ENCODE results near the gene RUSF1.
A peak's percentile ranks its signal among the peaks of the same experiment; 100 is the strongest.

The RUSF1 gene

DNA sequence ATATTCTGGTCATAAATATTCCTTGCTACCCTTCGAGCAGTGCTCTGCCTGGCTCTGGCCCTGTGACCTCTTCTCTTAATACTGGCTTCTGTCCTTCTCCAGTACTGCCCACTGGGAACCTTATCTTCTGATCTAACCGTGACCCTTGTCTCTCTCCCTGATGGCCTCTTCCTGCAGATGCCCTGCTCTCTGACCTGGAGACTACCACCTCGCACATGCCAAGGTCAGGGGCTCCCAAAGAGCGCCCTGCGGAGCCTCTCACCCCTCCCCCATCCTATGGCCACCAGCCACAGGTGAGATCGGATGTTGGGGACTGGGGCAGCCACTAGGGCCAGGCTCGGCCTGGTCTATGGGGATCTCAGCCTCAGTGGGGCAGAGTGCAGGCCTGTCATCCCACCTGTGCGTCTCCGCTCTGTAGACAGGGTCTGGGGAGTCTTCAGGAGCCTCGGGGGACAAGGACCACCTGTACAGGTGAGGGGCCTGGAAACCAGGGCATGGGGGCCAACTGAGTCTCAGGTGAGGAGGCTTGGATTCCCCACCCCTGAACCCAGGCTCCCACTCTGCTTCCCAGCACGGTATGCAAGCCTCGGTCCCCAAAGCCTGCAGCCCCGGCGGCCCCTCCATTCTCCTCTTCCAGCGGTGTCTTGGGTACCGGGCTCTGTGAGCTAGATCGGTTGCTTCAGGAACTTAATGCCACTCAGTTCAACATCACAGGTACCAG, 34.8 kb downstream of the RUSF1 start:
- no peaks in the 10 kb centered on the region for H3K36me3 ChIP-seq (ENCODE audit: control insufficient read depth, low read depth, low read length)
- H3K4me3 ChIP-seq (ENCODE audit: low read length), result no peak overlapping the region
- H3K9ac ChIP-seq (ENCODE audit: low read length), result no peak overlapping the region
- H3K27me3 ChIP-seq (ENCODE audit: control insufficient read depth, insufficient read depth, low read length), result peaks cover 30% of the 10 kb centered on the region
- H3K4me1 ChIP-seq (ENCODE audit: control insufficient read depth, low read depth, low read length), result peaks cover 4% of the 10 kb centered on the region
- no peak overlapping the region for H3K27ac ChIP-seq (ENCODE audit: low read length)
- no peaks in the 10 kb centered on the region for H3K9me3 ChIP-seq (ENCODE audit: control insufficient read depth, low read depth, low read length)

DNA sequence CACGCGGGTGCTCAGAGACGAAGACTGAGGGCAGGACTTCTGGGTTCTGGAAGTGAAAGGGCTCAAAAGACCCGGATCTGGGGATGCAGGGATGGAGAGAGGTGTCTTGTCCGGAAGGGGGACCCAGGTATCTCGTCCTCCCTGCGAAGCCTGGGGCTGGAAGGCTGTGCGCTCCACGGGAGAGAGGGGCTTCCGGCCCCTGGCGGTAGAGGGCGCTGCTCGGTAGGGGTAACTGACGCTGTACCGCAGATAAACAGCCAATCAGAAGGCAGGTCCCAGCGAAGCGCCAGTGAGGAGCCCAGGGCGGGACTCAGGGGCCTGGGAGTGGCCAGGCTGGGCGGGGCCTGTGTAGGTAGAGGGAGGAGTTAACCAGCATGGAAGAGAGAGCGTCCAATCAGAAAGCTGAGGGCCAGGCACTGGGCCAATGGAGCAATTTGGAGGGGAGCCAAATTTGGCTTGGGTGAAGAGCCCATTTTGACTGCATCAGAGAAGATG, 35.4 kb downstream of the RUSF1 start:
- Histone ChIP-seq H3K9me3 (ENCODE audit: control insufficient read depth, low read depth, low read length) (no peaks in the 10 kb centered on the region), H3K4me1 (ENCODE audit: control insufficient read depth, low read depth, low read length) (peaks cover 4% of the 10 kb centered on the region), H3K4me3 (ENCODE audit: low read length) (peak overlapping the region; percentile 60), H3K27ac (ENCODE audit: low read length) (no peak overlapping the region), H3K36me3 (ENCODE audit: control insufficient read depth, low read depth, low read length) (no peaks in the 10 kb centered on the region), H3K9ac (ENCODE audit: low read length) (peak overlapping the region; percentile 20), H3K27me3 (ENCODE audit: control insufficient read depth, insufficient read depth, low read length) (peaks cover 30% of the 10 kb centered on the region)

DNA sequence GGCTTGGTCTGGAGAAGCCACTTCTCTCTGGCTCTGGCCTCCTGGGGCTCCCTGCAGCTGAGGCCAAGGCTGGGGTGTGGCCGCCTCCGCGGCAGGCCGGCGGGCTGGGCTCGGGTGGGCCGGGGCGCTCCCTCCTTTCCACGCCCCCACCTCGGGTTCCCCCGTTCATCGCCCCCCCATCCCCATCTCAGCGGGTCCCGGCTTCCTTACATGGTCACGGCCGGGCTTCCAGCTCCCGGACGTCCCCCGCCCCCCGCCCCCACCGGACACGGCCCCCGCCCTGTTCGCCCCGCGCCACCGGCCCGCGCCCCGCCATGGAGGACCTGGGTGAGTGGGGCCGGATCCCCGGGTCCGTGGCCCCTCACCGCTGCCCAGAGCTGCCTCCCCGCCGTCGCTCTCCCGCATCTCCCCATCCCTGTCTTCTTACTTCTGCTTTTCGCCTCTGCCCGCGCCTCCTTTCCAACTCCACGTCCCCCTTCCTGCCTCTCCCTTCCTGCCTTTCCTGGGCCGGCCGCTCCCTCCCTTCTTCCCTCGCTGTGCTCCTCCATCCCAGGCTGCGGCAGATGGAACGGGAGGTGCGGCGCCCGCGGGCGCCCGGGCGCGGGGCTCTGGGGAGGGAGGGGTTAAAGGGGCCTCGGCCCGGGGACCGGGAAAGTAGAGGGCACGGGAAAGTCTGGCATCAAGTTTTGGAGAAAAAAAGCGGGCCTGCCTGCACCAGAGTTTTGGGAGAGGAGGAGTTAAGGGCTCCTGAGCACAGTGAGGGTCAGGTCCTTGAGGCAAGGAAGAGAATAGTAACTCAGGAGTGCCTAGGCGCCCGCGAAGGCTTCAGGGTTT, 36.1 kb downstream of the RUSF1 start, which contains the start of gene TGFB1I1:
Gene TGFB1I1, plus strand, starts transcription at position 278 of the 834 bp plus-strand sequence. Its CDS starts 37 bp downstream, at position 315.
- peaks cover 4% of the 10 kb centered on the region for H3K4me1 ChIP-seq (ENCODE audit: control insufficient read depth, low read depth, low read length)
- H3K9me3 ChIP-seq (ENCODE audit: control insufficient read depth, low read depth, low read length), result no peaks in the 10 kb centered on the region
- H3K27ac ChIP-seq (ENCODE audit: low read length), result no peak within 1 kb of the TSS
- H3K4me3 ChIP-seq (ENCODE audit: low read length), result peak within 1 kb of the TSS; percentile 60
- no peaks in the 10 kb centered on the region for H3K36me3 ChIP-seq (ENCODE audit: control insufficient read depth, low read depth, low read length)
- peaks cover 30% of the 10 kb centered on the region for H3K27me3 ChIP-seq (ENCODE audit: control insufficient read depth, insufficient read depth, low read length)
- peak within 1 kb of the TSS; percentile 20 for H3K9ac ChIP-seq (ENCODE audit: low read length)

DNA sequence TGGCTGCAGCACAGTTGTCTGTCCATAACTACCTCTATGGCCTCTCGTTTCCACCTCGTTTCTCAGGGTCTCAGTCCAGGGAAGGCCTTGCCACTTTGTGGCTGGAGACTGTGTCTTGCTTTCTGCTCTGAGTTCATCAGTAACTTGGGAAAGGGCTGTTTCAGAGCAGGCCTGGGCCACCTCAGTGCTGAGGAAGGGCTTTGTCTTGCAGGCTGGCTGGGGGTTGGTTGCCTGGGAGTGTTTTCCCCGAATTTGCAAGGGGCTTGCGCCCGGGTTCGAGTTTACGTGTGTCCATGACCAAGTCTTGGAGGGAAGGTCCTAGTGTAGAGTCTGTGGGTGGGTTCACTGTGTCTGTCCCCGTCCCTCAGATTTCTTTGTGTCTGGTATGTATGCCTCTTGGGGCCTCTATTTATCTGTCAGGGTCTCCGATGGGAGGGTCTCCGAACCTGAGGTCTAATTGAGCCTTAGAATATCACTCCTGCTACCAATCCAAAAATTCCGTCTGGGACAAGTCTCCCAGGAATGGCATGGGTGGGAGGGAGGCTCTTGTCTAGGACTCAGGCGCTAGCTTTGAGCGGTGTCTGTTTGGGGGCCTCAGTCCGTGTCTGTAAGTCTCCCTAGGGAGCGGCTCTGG, 36.8 kb downstream of the RUSF1 start:
- Histone ChIP-seq H3K36me3 (ENCODE audit: control insufficient read depth, low read depth, low read length) (no peaks in the 10 kb centered on the region), H3K27ac (ENCODE audit: low read length) (no peak overlapping the region), H3K9me3 (ENCODE audit: control insufficient read depth, low read depth, low read length) (no peaks in the 10 kb centered on the region), H3K27me3 (ENCODE audit: control insufficient read depth, insufficient read depth, low read length) (peaks cover 30% of the 10 kb centered on the region), H3K4me1 (ENCODE audit: control insufficient read depth, low read depth, low read length) (peaks cover 4% of the 10 kb centered on the region), H3K9ac (ENCODE audit: low read length) (peak overlapping the region; percentile 19), H3K4me3 (ENCODE audit: low read length) (peak overlapping the region; percentile 60)

DNA sequence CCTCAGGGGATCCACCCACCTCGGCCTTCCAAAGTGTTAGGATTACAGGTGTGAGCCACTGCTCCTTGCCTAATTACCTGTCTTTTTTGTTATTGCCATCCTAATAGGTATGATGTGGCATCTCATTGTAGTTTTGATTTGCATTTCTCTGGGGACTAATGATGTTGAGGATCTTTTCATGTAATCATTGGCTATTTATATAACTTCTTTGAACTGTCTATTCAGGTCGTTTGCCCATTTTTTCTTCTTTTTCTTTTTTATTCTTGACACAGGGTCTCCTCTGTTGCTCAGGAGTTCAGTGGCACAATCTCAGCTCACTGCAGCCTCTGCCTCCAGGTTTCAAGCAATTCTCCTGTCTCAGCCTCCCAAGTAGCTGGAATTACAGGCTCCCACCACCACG, 37.6 kb downstream of the RUSF1 start:
- Histone ChIP-seq H3K27me3 (ENCODE audit: control insufficient read depth, insufficient read depth, low read length) (peaks cover 26% of the 10 kb centered on the region), H3K9ac (ENCODE audit: low read length) (no peak overlapping the region), H3K27ac (ENCODE audit: low read length) (no peak overlapping the region), H3K9me3 (ENCODE audit: control insufficient read depth, low read depth, low read length) (no peaks in the 10 kb centered on the region), H3K36me3 (ENCODE audit: control insufficient read depth, low read depth, low read length) (no peaks in the 10 kb centered on the region), H3K4me3 (ENCODE audit: low read length) (no peak overlapping the region), H3K4me1 (ENCODE audit: control insufficient read depth, low read depth, low read length) (peaks cover 4% of the 10 kb centered on the region)

DNA sequence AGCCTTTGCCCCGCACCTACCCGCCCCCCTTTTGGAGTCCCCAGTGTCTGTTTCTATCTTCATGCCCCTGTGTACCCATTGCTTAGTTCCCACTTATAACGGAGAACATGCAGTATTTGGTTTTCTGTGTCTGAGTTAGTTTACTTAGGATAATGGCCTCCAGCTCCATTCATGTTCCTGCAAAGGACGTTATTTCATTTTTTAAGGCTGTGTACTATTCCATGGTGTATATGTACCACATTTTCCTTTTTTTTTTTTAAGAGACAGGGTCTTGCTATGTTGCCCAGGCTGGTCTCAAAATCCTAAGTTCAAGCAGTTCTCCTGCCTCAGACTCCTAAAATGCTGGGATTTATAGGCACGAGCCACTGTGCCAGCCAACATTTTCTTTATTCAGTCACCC, 40.3 kb downstream of the RUSF1 start:
- Histone ChIP-seq H3K27me3 (ENCODE audit: control insufficient read depth, insufficient read depth, low read length) (peaks cover 15% of the 10 kb centered on the region), H3K36me3 (ENCODE audit: control insufficient read depth, low read depth, low read length) (no peaks in the 10 kb centered on the region), H3K4me1 (ENCODE audit: control insufficient read depth, low read depth, low read length) (peaks cover 4% of the 10 kb centered on the region), H3K27ac (ENCODE audit: low read length) (no peak overlapping the region), H3K9ac (ENCODE audit: low read length) (no peak overlapping the region), H3K9me3 (ENCODE audit: control insufficient read depth, low read depth, low read length) (no peaks in the 10 kb centered on the region), H3K4me3 (ENCODE audit: low read length) (no peak overlapping the region)

DNA sequence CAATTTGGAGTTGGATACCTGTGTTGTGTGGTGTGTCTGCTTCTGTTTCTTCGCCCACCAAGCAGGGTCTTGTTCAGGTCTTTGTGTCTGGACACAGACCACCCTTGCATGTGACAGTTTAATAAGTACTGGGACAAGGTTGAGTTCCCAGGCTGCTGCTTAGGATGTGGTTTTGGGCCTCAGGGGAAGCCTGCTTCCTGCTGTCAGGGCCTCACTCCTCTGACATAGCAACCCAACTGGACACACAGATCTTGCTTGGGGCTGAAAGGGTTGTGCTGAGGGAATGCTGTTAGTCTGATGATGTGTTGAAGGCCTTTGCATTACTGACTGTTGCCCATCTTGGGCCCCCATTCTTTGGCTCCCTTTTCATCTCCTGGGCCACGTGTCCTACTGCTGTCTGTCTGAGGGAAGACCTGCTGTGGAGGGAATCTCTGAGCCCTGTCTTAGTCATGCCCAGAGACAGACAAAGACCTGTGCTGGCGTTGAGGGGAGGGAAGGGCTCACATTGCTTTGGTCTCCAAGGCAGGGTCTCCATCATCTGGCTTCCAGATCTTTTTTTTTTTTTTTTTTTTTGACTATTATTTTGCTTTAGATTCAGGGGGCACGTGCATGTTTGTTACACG, 40.9 kb downstream of the RUSF1 start:
- Histone ChIP-seq H3K9ac (ENCODE audit: low read length) (no peak overlapping the region), H3K4me1 (ENCODE audit: control insufficient read depth, low read depth, low read length) (peaks cover 4% of the 10 kb centered on the region), H3K9me3 (ENCODE audit: control insufficient read depth, low read depth, low read length) (no peaks in the 10 kb centered on the region), H3K36me3 (ENCODE audit: control insufficient read depth, low read depth, low read length) (no peaks in the 10 kb centered on the region), H3K27ac (ENCODE audit: low read length) (no peak overlapping the region), H3K4me3 (ENCODE audit: low read length) (no peak overlapping the region), H3K27me3 (ENCODE audit: control insufficient read depth, insufficient read depth, low read length) (peaks cover 10% of the 10 kb centered on the region)

DNA sequence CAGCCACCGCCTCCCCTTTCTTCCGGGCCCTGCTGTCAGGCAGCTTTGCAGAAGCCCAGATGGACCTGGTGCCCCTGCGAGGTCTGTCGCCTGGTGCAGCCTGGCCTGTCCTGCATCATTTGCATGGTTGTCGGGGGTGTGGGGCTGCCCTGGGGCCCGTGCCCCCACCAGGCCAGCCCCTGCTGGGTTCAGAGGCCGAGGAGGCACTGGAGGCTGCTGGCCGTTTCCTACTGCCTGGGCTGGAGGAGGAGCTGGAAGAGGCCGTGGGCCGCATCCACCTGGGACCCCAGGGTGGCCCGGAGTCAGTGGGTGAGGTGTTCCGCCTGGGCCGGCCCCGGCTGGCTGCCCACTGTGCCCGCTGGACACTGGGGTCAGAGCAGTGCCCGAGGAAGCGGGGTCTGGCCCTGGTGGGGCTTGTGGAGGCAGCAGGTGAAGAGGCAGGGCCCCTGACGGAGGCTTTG, 41.8 kb downstream of the RUSF1 start:
- Histone ChIP-seq H3K27ac (ENCODE audit: low read length) (no peak overlapping the region), H3K9ac (ENCODE audit: low read length) (no peak overlapping the region), H3K4me3 (ENCODE audit: low read length) (no peak overlapping the region), H3K4me1 (ENCODE audit: control insufficient read depth, low read depth, low read length) (peaks cover 3% of the 10 kb centered on the region), H3K27me3 (ENCODE audit: control insufficient read depth, insufficient read depth, low read length) (peaks cover 6% of the 10 kb centered on the region), H3K9me3 (ENCODE audit: control insufficient read depth, low read depth, low read length) (no peaks in the 10 kb centered on the region), H3K36me3 (ENCODE audit: control insufficient read depth, low read depth, low read length) (no peaks in the 10 kb centered on the region)

DNA sequence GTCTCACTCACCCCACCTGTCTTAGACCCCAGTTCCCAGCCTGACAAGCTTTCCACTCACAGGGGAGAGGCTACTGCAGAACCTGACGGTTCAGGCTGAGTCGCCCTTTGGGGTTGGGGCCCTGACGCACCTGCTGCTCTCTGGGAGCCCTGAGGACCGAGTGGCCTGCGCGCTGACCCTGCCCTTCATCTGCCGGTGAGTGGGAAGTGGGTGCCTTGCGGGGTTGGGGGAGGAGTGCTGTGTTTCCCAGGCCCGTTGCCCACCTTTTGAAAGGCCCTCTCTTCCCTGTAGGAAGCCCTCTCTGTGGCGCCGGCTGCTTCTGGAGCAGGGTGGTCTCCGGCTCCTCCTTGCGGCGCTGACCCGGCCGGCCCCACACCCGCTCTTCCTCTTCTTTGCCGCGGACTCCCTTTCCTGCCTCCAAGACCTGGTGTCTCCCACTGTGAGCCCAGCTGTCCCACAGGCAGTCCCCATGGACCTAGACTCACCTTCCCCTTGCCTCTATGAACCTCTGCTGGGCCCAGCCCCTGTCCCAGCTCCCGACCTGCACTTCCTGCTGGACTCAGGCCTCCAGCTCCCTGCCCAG, 42.3 kb downstream of the RUSF1 start:
- Histone ChIP-seq H3K9ac (ENCODE audit: low read length) (no peak overlapping the region), H3K36me3 (ENCODE audit: control insufficient read depth, low read depth, low read length) (no peaks in the 10 kb centered on the region), H3K4me1 (ENCODE audit: control insufficient read depth, low read depth, low read length) (no peaks in the 10 kb centered on the region), H3K9me3 (ENCODE audit: control insufficient read depth, low read depth, low read length) (no peaks in the 10 kb centered on the region), H3K4me3 (ENCODE audit: low read length) (no peak overlapping the region), H3K27me3 (ENCODE audit: control insufficient read depth, insufficient read depth, low read length) (peaks cover under 1% of the 10 kb centered on the region), H3K27ac (ENCODE audit: low read length) (no peak overlapping the region)

DNA sequence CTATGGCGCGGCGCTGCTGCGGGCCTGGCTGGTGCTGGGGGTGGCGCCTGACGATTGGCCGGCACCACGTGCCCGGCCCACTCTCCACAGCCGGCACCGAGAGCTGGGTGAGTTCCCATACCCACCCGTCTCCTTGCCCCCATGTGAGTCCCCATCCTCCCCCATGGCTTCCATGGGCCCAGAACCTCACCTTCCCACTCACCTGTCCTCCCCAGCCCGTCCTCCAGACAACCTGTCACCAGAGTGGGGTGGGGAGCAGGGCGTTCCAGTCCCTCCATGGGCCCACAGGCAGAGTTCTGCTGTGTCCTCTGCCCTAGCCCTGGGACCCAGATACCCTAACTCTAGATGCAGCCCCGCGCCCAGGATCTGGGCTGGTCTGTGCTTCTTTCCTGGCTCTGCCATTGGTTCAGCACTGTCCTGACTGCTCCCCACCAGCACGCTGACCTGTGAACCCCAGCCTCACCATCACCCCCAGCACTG, 43.4 kb downstream of the RUSF1 start:
- no peak overlapping the region for H3K27ac ChIP-seq (ENCODE audit: low read length)
- no peaks in the 10 kb centered on the region for H3K27me3 ChIP-seq (ENCODE audit: control insufficient read depth, insufficient read depth, low read length)
- H3K36me3 ChIP-seq (ENCODE audit: control insufficient read depth, low read depth, low read length), result no peaks in the 10 kb centered on the region
- no peak overlapping the region for H3K4me3 ChIP-seq (ENCODE audit: low read length)
- no peak overlapping the region for H3K9ac ChIP-seq (ENCODE audit: low read length)
- H3K4me1 ChIP-seq (ENCODE audit: control insufficient read depth, low read depth, low read length), result no peaks in the 10 kb centered on the region
- H3K9me3 ChIP-seq (ENCODE audit: control insufficient read depth, low read depth, low read length), result no peaks in the 10 kb centered on the region
